H1 (cell line): ENCODE measurements around the gene DNAJC17. TPM values are rescaled to one million over a fixed set of nuclear protein-coding genes. Genes with fewer than 3 reads are reported as not detected.

ENCODE experiments used
- CTCF ChIA-PET: fragments of 300-600 bp; sonication (Branson Sonifier 250); formaldehyde crosslinking; loops from one replicate; lab custom pipeline; 2021; ENCODE audit not compliant: partially characterized antibody; lab: Charles Lee
- POLR2A ChIA-PET: fragments of 300-600 bp; sonication (Branson Sonifier 250); formaldehyde crosslinking; loops from one replicate; lab custom pipeline; 2021; ENCODE audit warnings: inconsistent platforms; ENCODE audit not compliant: partially characterized antibody; lab: Charles Lee
- DNase-seq, 2 experiments: peaks; one replicate each; pipeline versions ENCODE4 v3.0.0 to v3.0.0-alpha.2; 2010 to 2022; ENCODE audit warnings: low spot score in 2 of 2, low read depth in 1 of 2, mixed read lengths in 1 of 2
- FAIRE-seq: peaks from 2 replicates; lab custom pipeline; 2011; peaks lifted over from hg19 to GRCh38; lab: Jason Lieb, UNC
- H2AFZ ChIP-seq: 2 replicates; pipeline ENCODE4 v1.8.1; 2012; ENCODE audit warnings: low read length, inconsistent platforms
- H2AK5ac ChIP-seq: 2 replicates; pipeline ENCODE4 v1.6.1; 2013; ENCODE audit warnings: low read depth, low read length
- H2BK120ac ChIP-seq: replicated peaks from 2 replicates; pipeline ENCODE3; 2013; ENCODE audit warnings: low read depth, low read length, inconsistent platforms
- H2BK12ac ChIP-seq: 2 replicates; pipeline ENCODE4 v1.6.1; 2013; ENCODE audit warnings: low read depth, low read length
- H2BK15ac ChIP-seq: 2 replicates; pipeline ENCODE4 v1.6.1; 2013; ENCODE audit warnings: low read length
- H2BK20ac ChIP-seq: 2 replicates; pipeline ENCODE4 v1.6.1; 2013; ENCODE audit warnings: low read length
- H2BK5ac ChIP-seq: 2 replicates; pipeline ENCODE4 v1.6.1; 2013; ENCODE audit warnings: low read depth, low read length
- H3K14ac ChIP-seq: 2 replicates; pipeline ENCODE4 v1.6.1; 2013; ENCODE audit warnings: inconsistent platforms; ENCODE audit not compliant: insufficient read length
- H3K18ac ChIP-seq: 2 replicates; pipeline ENCODE4 v1.6.1; 2013; ENCODE audit warnings: low read length; ENCODE audit errors: extremely low read depth
- H3K23ac ChIP-seq: 2 replicates; pipeline ENCODE4 v1.6.1; 2013; ENCODE audit warnings: inconsistent platforms; ENCODE audit not compliant: insufficient read length
- H3K23me2 ChIP-seq: 2 replicates; pipeline ENCODE4 v1.6.1; 2013; ENCODE audit warnings: low read depth, low read length
- H3K27ac ChIP-seq: 2 replicates; pipeline ENCODE4 v1.6.1; 2011; ENCODE audit warnings: low read depth, low read length, inconsistent platforms
- H3K27me3 ChIP-seq, 4 experiments: replicated peaks in 1 of 4; 1 replicate in 1 of 4; 2 replicates in 3 of 4; pipeline versions ENCODE4 v1.6.1 to v1.8.1; 2011 to 2013; ENCODE audit warnings: low read length in 3 of 4, mild to moderate bottlenecking in 3 of 4, inconsistent platforms in 2 of 4, mixed read lengths in 2 of 4, moderate library complexity in 1 of 4; ENCODE audit not compliant: control insufficient read depth in 3 of 4, insufficient read depth in 3 of 4; ENCODE audit errors: extremely low read depth in 1 of 4
- H3K36me3 ChIP-seq, 4 experiments: 2 replicates each; pipeline versions ENCODE4 v1.6.1 to v1.8.1; 2011 to 2013; ENCODE audit warnings: mild to moderate bottlenecking in 4 of 4, low read length in 3 of 4, moderate library complexity in 2 of 4, control low read depth in 1 of 4, inconsistent platforms in 1 of 4; ENCODE audit not compliant: insufficient read depth in 4 of 4, control insufficient read depth in 2 of 4
- H3K4ac ChIP-seq: replicated peaks from 2 replicates; pipeline ENCODE3; 2013; ENCODE audit warnings: low read length, low read depth, mixed read lengths, inconsistent platforms; ENCODE audit not compliant: insufficient read length
- H3K4me1 ChIP-seq, 4 experiments: replicated peaks in 1 of 4; 1 replicate in 1 of 4; 2 replicates in 3 of 4; pipeline versions ENCODE4 v1.6.1 to v1.8.1; 2011 to 2013; ENCODE audit warnings: low read length in 3 of 4, inconsistent platforms in 2 of 4, mixed read lengths in 1 of 4; ENCODE audit not compliant: insufficient read depth in 4 of 4, control insufficient read depth in 3 of 4
- H3K4me2 ChIP-seq, 2 experiments: 2 replicates each; pipeline versions ENCODE4 v1.6.1 to v1.8.1; 2011 to 2013; ENCODE audit warnings: low read depth in 2 of 2, low read length in 2 of 2, control low read depth in 1 of 2, inconsistent platforms in 1 of 2, mild to moderate bottlenecking in 1 of 2; ENCODE audit not compliant: insufficient read depth in 1 of 2
- H3K4me3 ChIP-seq, 4 experiments: fragments of 200-600, 300-600 bp in 1 of 4; sonication (generic), shearing (Covaris generic), sonication (Bioruptor Twin) in 1 of 4; 2 replicates each; pipeline versions ENCODE4 v1.5.1 to v1.8.1; 2011 to 2016; ENCODE audit warnings: low read length in 4 of 4, low read depth in 3 of 4, control low read depth in 2 of 4, inconsistent platforms in 2 of 4, mild to moderate bottlenecking in 2 of 4, mixed read lengths in 1 of 4, moderate library complexity in 1 of 4; ENCODE audit not compliant: insufficient read depth in 2 of 4; ENCODE audit errors: extremely low read depth in 1 of 4
- H3K56ac ChIP-seq: replicated peaks from 2 replicates; pipeline ENCODE3; 2013; ENCODE audit warnings: low read depth, mild to moderate bottlenecking, mixed read lengths, low read length, inconsistent platforms; ENCODE audit not compliant: insufficient read length
- H3K79me1 ChIP-seq: 2 replicates; pipeline ENCODE4 v1.6.1; 2013; ENCODE audit warnings: low read depth, low read length, control low read depth
- H3K79me2 ChIP-seq, 2 experiments: 2 replicates each; pipeline versions ENCODE4 v1.6.1 to v1.8.1; 2012 to 2013; ENCODE audit warnings: low read length in 2 of 2, mild to moderate bottlenecking in 2 of 2, inconsistent platforms in 1 of 2; ENCODE audit not compliant: insufficient read depth in 2 of 2, control insufficient read depth in 1 of 2
- H3K9ac ChIP-seq, 4 experiments: replicated peaks in 1 of 4; 1 replicate in 1 of 4; 2 replicates in 3 of 4; pipeline versions ENCODE4 v1.6.1 to v1.8.1; 2011 to 2013; ENCODE audit warnings: low read depth in 3 of 4, low read length in 3 of 4, control low read depth in 2 of 4, mild to moderate bottlenecking in 2 of 4, moderate library complexity in 2 of 4, inconsistent platforms in 1 of 4; ENCODE audit errors: extremely low read depth in 1 of 4
- H3K9me3 ChIP-seq, 2 experiments: 2 replicates each; pipeline versions ENCODE4 v1.6.1 to v1.8.1; 2012 to 2013; ENCODE audit warnings: mild to moderate bottlenecking in 2 of 2, moderate library complexity in 2 of 2, control low read depth in 1 of 2, inconsistent platforms in 1 of 2, low read depth in 1 of 2, low read length in 1 of 2, mixed read lengths in 1 of 2; ENCODE audit not compliant: insufficient read depth in 2 of 2
- H4K20me1 ChIP-seq, 2 experiments: replicated peaks in 1 of 2; 2 replicates each; pipeline versions ENCODE3 to v1.8.1; 2011 to 2013; ENCODE audit warnings: inconsistent platforms in 2 of 2, low read length in 2 of 2, mild to moderate bottlenecking in 1 of 2; ENCODE audit not compliant: insufficient read depth in 2 of 2, control insufficient read depth in 1 of 2
- H4K5ac ChIP-seq: 2 replicates; pipeline ENCODE4 v1.6.1; 2013; ENCODE audit warnings: low read length, low read depth, mixed read lengths, inconsistent platforms; ENCODE audit not compliant: insufficient read length
- H4K8ac ChIP-seq: 2 replicates; pipeline ENCODE4 v1.8.0; 2013; ENCODE audit warnings: mild to moderate bottlenecking, moderate library complexity, low read length, inconsistent platforms; ENCODE audit not compliant: insufficient read depth; ENCODE audit errors: extremely low read depth
- H4K91ac ChIP-seq: replicated peaks from 2 replicates; pipeline ENCODE3; 2013; ENCODE audit warnings: low read length, mixed read lengths, inconsistent platforms; ENCODE audit not compliant: insufficient read length
- CHD1 ChIP-seq: IDR thresholded peaks from 2 replicates; pipeline ENCODE4 v1.6.1; 2012; ENCODE audit warnings: low read depth, low read length, improper control_type of control experiment
- CHD2 ChIP-seq: IDR thresholded peaks from 2 replicates; pipeline ENCODE4 v1.6.1; 2012; ENCODE audit warnings: low read length, improper control_type of control experiment
- FOSL1 ChIP-seq: IDR thresholded peaks from 2 replicates; pipeline ENCODE4 v1.6.1; 2011; ENCODE audit warnings: mild to moderate bottlenecking, low read depth, low read length, moderate library complexity; ENCODE audit not compliant: insufficient read depth
- GABPA ChIP-seq: IDR thresholded peaks from 2 replicates; pipeline ENCODE4 v1.6.1; 2011; ENCODE audit warnings: mild to moderate bottlenecking, low read length, moderate library complexity, borderline replicate concordance; ENCODE audit not compliant: insufficient read depth
- MAX ChIP-seq: IDR thresholded peaks from 2 replicates; pipeline ENCODE4 v1.6.1; 2012; ENCODE audit warnings: inconsistent platforms
- RXRA ChIP-seq: IDR thresholded peaks from 2 replicates; pipeline ENCODE4 v1.6.1; 2011; ENCODE audit warnings: low read depth, mild to moderate bottlenecking, low read length, moderate library complexity; ENCODE audit not compliant: insufficient read depth
- SP4 ChIP-seq: IDR thresholded peaks from 2 replicates; pipeline ENCODE4 v1.6.1; 2012; ENCODE audit warnings: low read length, inconsistent platforms
- WGBS, 2 experiments: shearing (Covaris generic) in 1 of 2; methylation state at CpG; one replicate each; pipeline versions ENCODE4 v1.1.6 to v1.1.7; 2013 to 2015; ENCODE audit warnings: low lambda C conversion rate in 2 of 2, mixed read lengths in 2 of 2, inconsistent platforms in 1 of 2, low coverage in 1 of 2, missing lambda C conversion rate in 1 of 2; ENCODE audit not compliant: insufficient replicate concordance in 2 of 2, insufficient coverage in 1 of 2, insufficient read length in 1 of 2; ENCODE audit errors: extremely low coverage in 1 of 2, missing lambda C conversion rate in 1 of 2; 5-methylcytosine and 5-hydroxymethylcytosine counted together
- polyA plus RNA-seq, 7 experiments: library from polyadenylated mRNA; depleted of rRNA in 3 of 7; stranded (reverse) in 5 of 7; unstranded in 2 of 7; fragments of >200 nt in 5 of 7; fragments of 200-250 nt in 2 of 7; gene quantifications; 1 replicate in 5 of 7; 2 replicates in 1 of 7; 4 replicates in 1 of 7; pipeline versions ENCODE4 v1.2.1 to v1.2.3, GENCODE V29; 2011 to 2013; ENCODE audit warnings: missing spikeins in 2 of 7, mixed read lengths in 2 of 7
- total RNA-seq: library from RNA; stranded (reverse); fragmentation: NEBNext Ultra II Directional; extraction: Animal tissue kit (Norgen Biotek cat#: 25700); gene quantifications from 2 replicates; pipeline ENCODE4 v1.2.1, GENCODE V29; 2021

Gene DNAJC17
- total and polyA plus RNA-seq, 2 of the 8 experiments (the other 6 are each of a cell fraction or from before 2014, with no cell fraction given), result 39.5 to 45.4 TPM

GRCh38 chr15:40771242-40771641, 36.0 kb downstream of the DNAJC17 start:
- Histone ChIP-seq H3K23me2 (no peaks in the 10 kb centered on the region), H3K9me3 (no peaks in the 10 kb centered on the region), H3K27ac (no peak overlapping the region), H4K20me1 (peaks cover 0 to 3% of the 10 kb centered on the region in 2 experiments), H4K8ac (no peak overlapping the region), H4K91ac (no peak overlapping the region), H3K4ac (no peak overlapping the region), H3K56ac (no peak overlapping the region), H4K5ac (no peak overlapping the region), H3K27me3 (no peaks in the 10 kb centered on the region), H3K4me1 (peaks cover 0 to 12% (median 8%) of the 10 kb centered on the region in 4 experiments; a peak in 6 of 7 replicates), H3K18ac (no peak overlapping the region), H3K23ac (no peak overlapping the region), H2BK15ac (no peak overlapping the region), H2BK20ac (no peak overlapping the region), H2BK5ac (no peak overlapping the region), H3K79me2 (no peaks in the 10 kb centered on the region), H3K14ac (no peak overlapping the region), H2AFZ (no peak overlapping the region), H2BK12ac (no peak overlapping the region), H3K4me3 (no peak overlapping the region), H3K4me2 (no peak overlapping the region), H3K79me1 (no peaks in the 10 kb centered on the region; the same call in 1 of the 2 replicates), H2BK120ac (no peak overlapping the region), H3K9ac (no peak overlapping the region), H2AK5ac (no peak overlapping the region), H3K36me3 (peaks cover 0 to 14% (median 3%) of the 10 kb centered on the region in 4 experiments; a peak in 2 of 8 replicates)
- ChIA-PET POLR2A (interaction anchor here (1.5 to 3.0 kb wide), 4 partner anchors 8 to 321 kb away, joined by 3 to 11 read pairs (median 8); partner anchors contain the start of gene GCHFR), CTCF (interaction anchor here (0.6 to 15.3 kb wide), 6 partner anchors 12 to 251 kb away, joined by 3 to 184 read pairs (median 5); partner anchors contain the start of gene VPS18)
- no peak for FAIRE-seq
- no peak for DNase-seq
- WGBS, 2 experiments, result 82% methylated on average over 5 of the region's 5 CpGs; no CpG with 5 or more reads in 1 of the 2 experiments
- TF ChIP-seq CHD1 (no peak), MAX (no peak), RXRA (no peak), SP4 (no peak), CHD2 (no peak), FOSL1 (no peak), GABPA (no peak)
